Esophagus squamous epithelium (tissue), 5 donors: ENCODE data around the gene TP53TG3. TPM values are rescaled to one million over a fixed set of nuclear protein-coding genes. Genes with fewer than 3 reads are reported as not detected.
"Not testable (repeated sequence)": the region's sequence is repeated elsewhere in the genome, so short reads cannot be mapped to it uniquely, and the experiment has no call there.

ENCODE experiments used
- DNase-seq: peaks from one replicate; lab custom pipeline; 2025; lab: John Stamatoyannopoulos, UW
- H3K27ac ChIP-seq, 4 donors: fragments of 200-600 bp; sonication (generic); one replicate each; pipeline ENCODE4 v1.5.1; 2016 to 2019; ENCODE audit warnings: mild to moderate bottlenecking in 1 of 4
- H3K27me3 ChIP-seq, 4 donors: fragments of 200-600 bp; sonication (generic); 1 replicate in 3 of 4; 2 replicates in 1 of 4; pipeline versions ENCODE4 v1.5.1 to v1.6.0; 2017 to 2021; ENCODE audit warnings: antibody characterized with exemption in 1 of 4
- H3K36me3 ChIP-seq, 3 donors: fragments of 200-600 bp; sonication (generic); one replicate each; pipeline ENCODE4 v1.5.1; 2016 to 2019
- H3K4me1 ChIP-seq, 3 donors: fragments of 200-600 bp; sonication (generic); one replicate each; pipeline ENCODE4 v1.5.1; 2017 to 2019
- H3K4me3 ChIP-seq, 4 donors: fragments of 200-600 bp; sonication (generic); 1 replicate in 3 of 4; 2 replicates in 1 of 4; pipeline ENCODE4 v1.5.1; 2016 to 2019; ENCODE audit warnings: mild to moderate bottlenecking in 2 of 4, moderate library complexity in 1 of 4
- H3K9me3 ChIP-seq, 3 donors: fragments of 200-600 bp; sonication (generic); one replicate each; pipeline ENCODE4 v1.5.1; 2016 to 2019
- WGBS, 2 donors: methylation state at CpG; one replicate each; pipeline ENCODE4 v1.1.5; 2018; 5-methylcytosine and 5-hydroxymethylcytosine counted together
- intact Hi-C: fragments of 100-400 bp; cut with DNase I; formaldehyde crosslinking; loops from one replicate; pipeline ENCODE4 v1.15.0; 2022
- small RNA-seq, 4 donors: library from RNA; depleted of rRNA; stranded (forward); fragments of <200 nt; gene quantifications; one replicate each; pipeline ENCODE3, GENCODE V24; 2016
- total RNA-seq, 4 donors: library from RNA; depleted of rRNA; stranded (reverse); fragments of >200 nt; gene quantifications; one replicate each; pipeline ENCODE4 v1.1.0, GENCODE V29; 2016
- donor health status: DM: yes; HTN: yes; CAD: no.

TP53TG3 gene
- total RNA-seq = under 1 TPM in 1 of 4 donors, not detected in 3; 0.91 TPM

GRCh38 chr16:32676065-32676464, at the start of gene TP53TG3:
TSS of gene TP53TG3 (minus strand) at chr16:32676165. CDS start at chr16:32676097, 68 bp downstream.
- WGBS, 2 donors = no CpG with 5 or more reads among the region's 25 CpGs
- H3K27me3 ChIP-seq = not testable (repeated sequence)

GRCh38 chr16:32650876-32651275, 25.1 kb downstream of the TP53TG3 start:
- H3K4me1 ChIP-seq, H3K27ac ChIP-seq, H3K4me3 ChIP-seq, DNase-seq, H3K36me3 ChIP-seq, intact Hi-C loops, H3K27me3 ChIP-seq, H3K9me3 ChIP-seq: not testable (repeated sequence)
- 77% methylated on average over 15 of the region's 49 CpGs; no CpG with 5 or more reads in 1 of the 2 donors for WGBS, 2 donors

More at GRCh38 chr16:32676065-32676464, at the start of gene TP53TG3:
- H3K9me3 ChIP-seq, intact Hi-C loops, DNase-seq, H3K4me1 ChIP-seq, H3K36me3 ChIP-seq, H3K4me3 ChIP-seq, H3K27ac ChIP-seq: not testable (repeated sequence)

DNA sequence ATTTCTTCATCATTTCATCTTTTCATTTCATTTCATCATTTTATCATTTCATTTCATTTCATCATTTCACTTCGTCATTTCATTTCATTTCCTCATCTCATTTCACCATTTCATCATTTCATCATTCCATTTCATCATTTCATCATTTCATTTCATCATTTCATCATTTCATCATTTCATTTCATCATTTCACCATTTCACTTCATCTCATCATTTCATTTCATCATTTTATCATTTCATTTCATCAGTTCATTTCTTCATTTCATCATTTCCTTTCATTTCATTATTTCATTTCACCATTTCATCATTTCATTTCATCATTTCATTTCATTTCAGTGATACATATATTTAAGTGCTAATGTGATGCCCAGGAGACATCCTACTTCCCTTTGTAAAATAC, 28.4 kb downstream of the TP53TG3 start:
- H3K27me3 ChIP-seq, intact Hi-C loops: not testable (repeated sequence)
- WGBS, 2 donors = 20 to 60% methylated on average over 1 of the region's 1 CpG

DNA sequence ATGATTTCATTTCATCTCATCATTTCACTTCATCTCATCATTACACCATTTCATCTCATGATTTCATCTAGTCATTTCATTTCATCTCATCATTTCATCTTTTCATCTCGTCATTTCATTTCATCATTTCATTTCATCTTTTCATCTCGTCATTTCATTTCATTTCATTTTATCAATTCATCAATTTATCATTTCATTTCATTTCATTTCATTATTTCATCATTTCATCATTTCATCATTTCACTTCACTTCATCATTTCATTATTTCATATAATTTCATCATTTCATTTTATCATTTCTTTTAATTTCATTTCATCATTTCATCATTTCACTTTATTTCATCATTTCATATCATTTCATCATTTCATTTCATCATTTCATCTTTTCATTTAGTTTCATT, 29.2 kb downstream of the TP53TG3 start:
- H3K9me3 ChIP-seq, H3K36me3 ChIP-seq, H3K27ac ChIP-seq, H3K27me3 ChIP-seq, intact Hi-C loops, H3K4me1 ChIP-seq, DNase-seq, H3K4me3 ChIP-seq: not testable (repeated sequence)
- 60 to 69% methylated on average over 1 to 2 of the region's 2 CpGs for WGBS, 2 donors

More for the DNA sequence above, 28.4 kb downstream of the TP53TG3 start:
- not testable (repeated sequence) for H3K9me3 ChIP-seq, DNase-seq, H3K4me1 ChIP-seq, H3K27ac ChIP-seq, H3K4me3 ChIP-seq, H3K36me3 ChIP-seq

- H3K36me3 ChIP-seq, H3K27me3 ChIP-seq, H3K27ac ChIP-seq, H3K9me3 ChIP-seq, DNase-seq, H3K4me3 ChIP-seq, H3K4me1 ChIP-seq, intact Hi-C loops: not testable (repeated sequence)
- WGBS, 2 donors = 14% methylated on average over 1 of the region's 2 CpGs
These were observed 29.8 kb downstream of the TP53TG3 start for GRCh38 chr16:32646177-32646576.

DNA sequence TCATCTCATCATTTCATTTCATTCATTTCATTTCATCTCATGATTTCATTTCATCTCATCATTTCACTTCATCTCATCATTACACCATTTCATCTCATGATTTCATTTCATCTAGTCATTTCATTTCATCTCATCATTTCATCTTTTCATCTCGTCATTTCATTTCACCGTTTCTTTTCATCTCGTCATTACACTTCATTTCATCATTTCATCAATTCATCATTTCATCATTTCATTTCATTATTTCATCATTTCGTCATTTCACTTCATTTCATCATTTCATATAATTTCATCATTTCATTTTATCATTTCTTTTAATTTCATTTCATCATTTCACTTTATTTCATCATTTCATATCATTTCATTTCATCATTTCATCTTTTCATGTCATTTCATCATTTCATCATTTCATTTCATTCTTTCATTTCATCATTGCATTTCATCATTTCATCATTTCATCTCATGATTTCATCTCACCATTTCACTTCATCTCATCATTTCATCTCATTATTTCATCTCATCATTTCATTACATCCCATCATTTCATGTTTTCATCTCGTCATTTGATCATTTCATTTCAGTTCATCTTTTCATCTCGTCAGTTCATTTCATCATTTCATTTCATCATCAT, 30.6 kb downstream of the TP53TG3 start:
- DNase-seq, H3K9me3 ChIP-seq, H3K4me3 ChIP-seq, H3K36me3 ChIP-seq, intact Hi-C loops, H3K27ac ChIP-seq, H3K27me3 ChIP-seq, H3K4me1 ChIP-seq: not testable (repeated sequence)
- WGBS, 2 donors = 68 to 75% methylated on average over 6 of the region's 6 CpGs

DNA sequence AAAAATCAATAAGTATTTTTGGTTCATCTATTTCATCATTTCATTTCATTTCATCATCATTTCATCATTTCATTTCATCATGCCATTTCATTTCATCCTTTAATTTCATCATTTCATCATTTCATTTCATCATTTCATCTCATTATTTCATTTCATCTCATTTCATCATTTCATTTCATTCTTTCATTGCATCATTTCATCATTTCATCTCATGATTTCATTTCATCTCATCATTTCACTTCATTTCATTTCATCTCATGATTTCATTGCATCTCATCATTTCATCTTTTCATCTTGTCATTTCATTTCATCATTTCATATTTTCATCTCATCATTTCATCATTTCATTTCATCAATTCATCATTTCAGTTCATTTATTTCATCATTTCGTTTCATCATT, 31.2 kb downstream of the TP53TG3 start:
- H3K36me3 ChIP-seq, H3K27me3 ChIP-seq, H3K27ac ChIP-seq, H3K4me1 ChIP-seq, H3K9me3 ChIP-seq, DNase-seq, intact Hi-C loops, H3K4me3 ChIP-seq: not testable (repeated sequence)
- WGBS, 2 donors = 20% methylated on average over 1 of the region's 1 CpG; no CpG with 5 or more reads in 1 of the 2 donors

DNA sequence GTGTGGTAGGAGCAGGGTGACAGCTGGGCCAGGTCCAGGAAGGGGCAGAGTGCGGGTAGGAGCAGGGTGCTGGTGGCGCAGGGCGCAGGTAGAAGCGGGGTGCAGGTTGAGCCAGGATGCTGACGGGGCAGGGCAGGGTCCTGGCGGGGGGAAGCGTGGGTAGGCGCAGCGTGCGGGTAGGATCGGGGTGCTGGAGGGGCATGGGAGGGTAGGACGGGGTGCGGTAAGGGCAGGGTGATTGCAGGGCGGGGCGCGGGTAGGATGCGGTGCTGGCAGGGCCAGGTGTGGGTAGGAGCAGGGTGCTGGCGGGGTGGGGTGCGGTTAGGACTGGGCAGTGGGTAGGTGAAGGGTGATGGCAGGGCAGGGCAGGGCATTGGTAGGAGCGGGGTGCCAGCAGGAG, 38.4 kb downstream of the TP53TG3 start:
- H3K27ac ChIP-seq, intact Hi-C loops, H3K4me1 ChIP-seq, H3K9me3 ChIP-seq, DNase-seq, H3K36me3 ChIP-seq, H3K4me3 ChIP-seq, H3K27me3 ChIP-seq: not testable (repeated sequence)
- whole genome bisulfite sequencing, 2 donors = no CpG with 5 or more reads among the region's 20 CpGs

- H3K36me3 ChIP-seq, H3K27me3 ChIP-seq, H3K9me3 ChIP-seq, intact Hi-C loops, DNase-seq, H3K4me1 ChIP-seq, H3K27ac ChIP-seq, H3K4me3 ChIP-seq: not testable (repeated sequence)
- 80% methylated on average over 1 of the region's 8 CpGs; no CpG with 5 or more reads in 1 of the 2 donors for WGBS, 2 donors
These were observed 43.9 kb downstream of the TP53TG3 start for GRCh38 chr16:32632096-32632495.

Small RNA genes within 50 kb of the gene (small RNA-seq; reads per million reads assigned to genes)
- 0 reads per million in 4 donors for gene AC138907.6
